BLaER1 (cell line): ENCODE results near the gene SPG11.
"Not testable (repeated sequence)": the region's sequence is repeated elsewhere in the genome, so short reads cannot be mapped to it uniquely, and the experiment has no call there.

Experiments
- H3K27ac ChIP-seq: shearing (Covaris generic); formaldehyde crosslinking; 2 replicates; pipeline ENCODE4 v1.8.1; 2022
- H3K27me3 ChIP-seq: shearing (Covaris generic); formaldehyde crosslinking; 2 replicates; pipeline ENCODE4 v1.8.1; 2022
- H3K36me3 ChIP-seq: shearing (Covaris generic); formaldehyde crosslinking; 2 replicates; pipeline ENCODE4 v1.8.1; 2022
- H3K4me1 ChIP-seq: shearing (Covaris generic); formaldehyde crosslinking; 2 replicates; pipeline ENCODE4 v1.8.1; 2022
- H3K4me2 ChIP-seq: shearing (Covaris generic); formaldehyde crosslinking; 2 replicates; pipeline ENCODE4 v1.8.1; 2022
- H3K4me3 ChIP-seq: shearing (Covaris generic); formaldehyde crosslinking; 2 replicates; pipeline ENCODE4 v1.8.1; 2022
- H3K9ac ChIP-seq: shearing (Covaris generic); formaldehyde crosslinking; 2 replicates; pipeline ENCODE4 v1.8.1; 2022
- H3K9me3 ChIP-seq: shearing (Covaris generic); formaldehyde crosslinking; 2 replicates; pipeline ENCODE4 v1.8.1; 2022
- H4K20me1 ChIP-seq: shearing (Covaris generic); formaldehyde crosslinking; 2 replicates; pipeline ENCODE4 v1.8.1; 2022
- Cebpa-rat ChIP-seq: shearing (Covaris generic); IDR thresholded peaks from 2 replicates; pipeline ENCODE4 v1.8.1; 2022

Gene SPG11

GRCh38 chr15:44565387-44566154, 97.9 kb downstream of the SPG11 start:
- H3K4me3 ChIP-seq: no peak overlapping the region
- peaks cover 28% of the 10 kb centered on the region for H3K9me3 ChIP-seq
- H3K27me3 ChIP-seq: no peaks in the 10 kb centered on the region
- TF ChIP-seq Cebpa-rat: no peak
- no peaks in the 10 kb centered on the region for H3K4me1 ChIP-seq
- 0 out of 2 replicates have a peak, but pooled peaks cover 3% of the 10 kb centered on the region for H4K20me1 ChIP-seq
- H3K27ac ChIP-seq: no peak overlapping the region
- no peak overlapping the region for H3K4me2 ChIP-seq
- H3K9ac ChIP-seq: no peak overlapping the region
- H3K36me3 ChIP-seq: peaks cover 93% of the 10 kb centered on the region

GRCh38 chr15:44560926-44561325, 102.5 kb downstream of the SPG11 start:
- peaks cover 100% of the 10 kb centered on the region for H3K36me3 ChIP-seq
- not testable (repeated sequence) for H3K4me2 ChIP-seq, H3K4me3 ChIP-seq, H3K9ac ChIP-seq, H3K27ac ChIP-seq, H3K4me1 ChIP-seq, H3K27me3 ChIP-seq
- peaks cover 32% of the 10 kb centered on the region; the same call in 1 of the 2 replicates for H4K20me1 ChIP-seq
- peaks cover 28% of the 10 kb centered on the region for H3K9me3 ChIP-seq

- Histone ChIP-seq H4K20me1 (peaks cover 63% of the 10 kb centered on the region), H3K9me3 (no peaks in the 10 kb centered on the region), H3K4me3 (no peak overlapping the region), H3K27ac (no peak overlapping the region), H3K4me1 (peaks cover 16% of the 10 kb centered on the region), H3K9ac (no peak overlapping the region), H3K36me3 (peaks cover 96% of the 10 kb centered on the region), H3K27me3 (no peaks in the 10 kb centered on the region), H3K4me2 (no peak overlapping the region)
- no peak for TF ChIP-seq Cebpa-rat
These were observed 108.3 kb downstream of the SPG11 start for GRCh38 chr15:44554934-44555723.

GRCh38 chr15:44550734-44551133, 112.7 kb downstream of the SPG11 start:
- Histone ChIP-seq H3K4me3 (no peak overlapping the region), H3K27me3 (no peaks in the 10 kb centered on the region), H3K4me1 (peaks cover 16% of the 10 kb centered on the region), H3K27ac (no peak overlapping the region), H3K4me2 (no peak overlapping the region), H3K9me3 (no peaks in the 10 kb centered on the region), H4K20me1 (peaks cover 80% of the 10 kb centered on the region), H3K9ac (no peak overlapping the region), H3K36me3 (peaks cover 76% of the 10 kb centered on the region)
- TF ChIP-seq Cebpa-rat: no peak

- no peak for TF ChIP-seq Cebpa-rat
- H3K9ac ChIP-seq: no peak overlapping the region
- peaks cover 80% of the 10 kb centered on the region for H4K20me1 ChIP-seq
These were observed 113.2 kb downstream of the SPG11 start for GRCh38 chr15:44550256-44550655.

GRCh38 chr15:44549152-44549551, 114.3 kb downstream of the SPG11 start:
- H3K9ac ChIP-seq, H3K4me1 ChIP-seq, H3K4me3 ChIP-seq, H3K27ac ChIP-seq, H3K4me2 ChIP-seq, H3K27me3 ChIP-seq, H3K9me3 ChIP-seq: not testable (repeated sequence)
- Histone ChIP-seq H3K36me3 (peaks cover 68% of the 10 kb centered on the region), H4K20me1 (peaks cover 80% of the 10 kb centered on the region)

More at GRCh38 chr15:44550256-44550655, 113.2 kb downstream of the SPG11 start:
- H3K4me1 ChIP-seq: peaks cover 15% of the 10 kb centered on the region
- H3K9me3 ChIP-seq: no peaks in the 10 kb centered on the region
- H3K27ac ChIP-seq: no peak overlapping the region
- peaks cover 71% of the 10 kb centered on the region for H3K36me3 ChIP-seq
- no peak overlapping the region for H3K4me2 ChIP-seq
- no peaks in the 10 kb centered on the region for H3K27me3 ChIP-seq
- no peak overlapping the region for H3K4me3 ChIP-seq

- H4K20me1 ChIP-seq: peaks cover 100% of the 10 kb centered on the region
- no peak overlapping the region for H3K4me3 ChIP-seq
- no peak overlapping the region for H3K4me2 ChIP-seq
- peaks cover 60% of the 10 kb centered on the region for H3K36me3 ChIP-seq
- no peaks in the 10 kb centered on the region for H3K4me1 ChIP-seq
- no peak for TF ChIP-seq Cebpa-rat
- H3K9ac ChIP-seq: no peak overlapping the region
- no peaks in the 10 kb centered on the region for H3K9me3 ChIP-seq
- H3K27me3 ChIP-seq: no peaks in the 10 kb centered on the region
- no peak overlapping the region for H3K27ac ChIP-seq
These were observed 117.3 kb downstream of the SPG11 start for GRCh38 chr15:44545913-44546802.

GRCh38 chr15:44544745-44545144, 118.7 kb downstream of the SPG11 start:
- not testable (repeated sequence) for H3K9me3 ChIP-seq, H3K4me2 ChIP-seq, H3K27me3 ChIP-seq, H3K4me1 ChIP-seq, H3K9ac ChIP-seq, H3K27ac ChIP-seq, H3K4me3 ChIP-seq
- peaks cover 96% of the 10 kb centered on the region for H4K20me1 ChIP-seq
- peaks cover 65% of the 10 kb centered on the region for H3K36me3 ChIP-seq

GRCh38 chr15:44542596-44542995, 120.9 kb downstream of the SPG11 start:
- no peak overlapping the region for H3K27ac ChIP-seq
- peaks cover 11% of the 10 kb centered on the region for H3K4me1 ChIP-seq
- TF ChIP-seq Cebpa-rat: no peak
- H3K4me2 ChIP-seq: no peak overlapping the region
- H4K20me1 ChIP-seq: peaks cover 95% of the 10 kb centered on the region
- no peaks in the 10 kb centered on the region for H3K9me3 ChIP-seq
- no peak overlapping the region for H3K4me3 ChIP-seq
- H3K9ac ChIP-seq: no peak overlapping the region
- no peaks in the 10 kb centered on the region for H3K27me3 ChIP-seq
- peaks cover 58% of the 10 kb centered on the region for H3K36me3 ChIP-seq
